ENCODE measurements around the gene MGMT.

DNA sequence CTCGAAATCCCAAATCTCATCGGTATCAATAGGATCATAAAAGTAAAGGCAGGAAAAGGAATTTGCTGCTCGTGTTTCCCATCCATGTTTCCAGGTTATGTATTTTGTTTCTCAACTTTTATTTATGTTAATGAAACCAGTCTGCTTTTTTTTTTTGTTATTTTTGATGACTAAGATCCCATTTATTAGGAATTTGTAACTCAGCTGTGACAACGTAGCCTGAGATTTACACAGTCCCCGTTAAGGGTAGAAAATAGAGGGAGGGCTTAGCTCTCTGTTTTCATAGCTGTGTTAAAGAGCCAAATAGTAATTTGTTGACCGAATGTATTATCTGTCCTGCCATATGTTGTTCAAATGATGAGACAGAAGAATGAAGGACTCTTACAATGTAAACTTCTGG lies 164.0 kb downstream of the MGMT start:
- TF ChIP-seq CTCF (IDR thresholded peaks at IDR 0.05) (no peak), POLR2A (IDR thresholded peaks at IDR 0.05) (no peak)
